ENCODE results near the gene CCL26.
"Not testable (repeated sequence)": the region's sequence is repeated elsewhere in the genome, so short reads cannot be mapped to it uniquely, and the experiment has no call there.

DNA sequence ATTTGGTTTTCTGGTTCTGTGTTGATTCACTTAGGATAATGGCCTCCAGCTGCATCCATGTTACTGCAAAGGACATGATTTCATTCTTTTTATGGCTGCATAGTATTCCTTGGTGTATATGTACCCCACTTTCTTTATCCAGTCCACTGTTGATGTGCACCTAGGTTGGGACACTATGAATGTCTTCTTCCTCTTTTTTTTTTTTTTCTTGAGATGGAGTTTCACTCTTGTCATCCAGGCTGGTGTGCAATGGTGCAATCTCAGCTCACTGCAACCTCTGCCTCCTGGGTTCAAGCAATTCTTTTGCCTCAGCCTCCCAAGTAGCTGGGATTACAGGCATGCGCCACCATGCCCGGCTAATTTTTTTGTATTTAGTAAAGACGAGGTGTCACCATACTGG, 10.2 kb downstream of the CCL26 start:
- TF ChIP-seq, protein P1, sequence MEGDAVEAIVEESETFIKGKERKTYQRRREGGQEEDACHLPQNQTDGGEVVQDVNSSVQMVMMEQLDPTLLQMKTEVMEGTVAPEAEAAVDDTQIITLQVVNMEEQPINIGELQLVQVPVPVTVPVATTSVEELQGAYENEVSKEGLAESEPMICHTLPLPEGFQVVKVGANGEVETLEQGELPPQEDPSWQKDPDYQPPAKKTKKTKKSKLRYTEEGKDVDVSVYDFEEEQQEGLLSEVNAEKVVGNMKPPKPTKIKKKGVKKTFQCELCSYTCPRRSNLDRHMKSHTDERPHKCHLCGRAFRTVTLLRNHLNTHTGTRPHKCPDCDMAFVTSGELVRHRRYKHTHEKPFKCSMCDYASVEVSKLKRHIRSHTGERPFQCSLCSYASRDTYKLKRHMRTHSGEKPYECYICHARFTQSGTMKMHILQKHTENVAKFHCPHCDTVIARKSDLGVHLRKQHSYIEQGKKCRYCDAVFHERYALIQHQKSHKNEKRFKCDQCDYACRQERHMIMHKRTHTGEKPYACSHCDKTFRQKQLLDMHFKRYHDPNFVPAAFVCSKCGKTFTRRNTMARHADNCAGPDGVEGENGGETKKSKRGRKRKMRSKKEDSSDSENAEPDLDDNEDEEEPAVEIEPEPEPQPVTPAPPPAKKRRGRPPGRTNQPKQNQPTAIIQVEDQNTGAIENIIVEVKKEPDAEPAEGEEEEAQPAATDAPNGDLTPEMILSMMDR (IDR thresholded peaks at IDR 0.05 in 4 of 5, conservative IDR thresholded peaks at IDR 0.05 in 1 of 5): not testable (repeated sequence)
- not testable (repeated sequence) for TF ChIP-seq POLR2A (IDR thresholded peaks at IDR 0.05)
